GM19395 (cell line): Measurements from ENCODE around the gene WASHC4.
"Not testable (repeated sequence)": the region's sequence is repeated elsewhere in the genome, so short reads cannot be mapped to it uniquely, and the experiment has no call there.

Source experiments
- ATAC-seq: cut with Tn5 transposase; IDR thresholded peaks from one replicate; pipeline ENCODE4 v1.9.1; 2021; ENCODE audit warnings: mild to moderate bottlenecking, moderate library complexity; ENCODE audit not compliant: unreplicated experiment

The WASHC4 gene

DNA sequence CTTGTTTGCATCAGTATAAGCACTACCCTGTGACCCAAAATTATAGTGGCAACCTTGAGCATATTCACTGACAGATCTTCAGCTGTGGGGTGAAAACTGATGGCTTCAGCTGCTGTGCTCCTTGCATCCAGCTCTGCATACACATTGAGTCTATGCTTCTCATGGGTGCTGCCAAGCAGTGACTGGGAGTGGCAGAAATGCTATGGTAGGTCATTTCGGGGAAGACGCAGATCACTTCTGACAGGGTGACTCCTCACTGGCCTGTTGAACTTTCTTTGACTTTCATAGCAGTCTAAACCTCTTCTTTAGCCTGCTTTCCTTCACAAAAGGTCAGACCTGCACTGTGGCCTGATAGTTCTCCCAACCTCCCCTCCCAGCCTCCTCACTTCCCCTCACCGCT lies 17.7 kb upstream of the WASHC4 start:
- no peak for ATAC-seq

DNA sequence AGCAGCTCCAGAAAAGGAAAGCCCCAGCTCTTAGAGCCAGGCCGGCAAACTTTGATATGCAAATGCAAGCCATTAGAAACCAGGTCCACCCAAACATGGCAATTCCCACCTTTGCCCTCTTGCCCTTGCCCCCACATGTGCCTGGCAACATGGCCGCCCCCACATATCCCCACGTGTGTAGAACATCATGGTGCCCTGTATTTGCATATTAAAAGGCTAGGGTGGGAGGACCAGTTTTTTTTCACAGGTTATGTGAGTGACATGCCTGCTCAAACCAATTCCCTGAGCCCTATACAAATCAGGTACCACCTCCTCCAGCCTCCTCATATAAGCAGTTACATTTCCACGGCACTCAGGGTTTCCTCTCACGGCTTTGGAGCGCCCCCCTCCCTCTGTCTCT lies 17.2 kb upstream of the WASHC4 start:
- ATAC-seq: no peak

DNA sequence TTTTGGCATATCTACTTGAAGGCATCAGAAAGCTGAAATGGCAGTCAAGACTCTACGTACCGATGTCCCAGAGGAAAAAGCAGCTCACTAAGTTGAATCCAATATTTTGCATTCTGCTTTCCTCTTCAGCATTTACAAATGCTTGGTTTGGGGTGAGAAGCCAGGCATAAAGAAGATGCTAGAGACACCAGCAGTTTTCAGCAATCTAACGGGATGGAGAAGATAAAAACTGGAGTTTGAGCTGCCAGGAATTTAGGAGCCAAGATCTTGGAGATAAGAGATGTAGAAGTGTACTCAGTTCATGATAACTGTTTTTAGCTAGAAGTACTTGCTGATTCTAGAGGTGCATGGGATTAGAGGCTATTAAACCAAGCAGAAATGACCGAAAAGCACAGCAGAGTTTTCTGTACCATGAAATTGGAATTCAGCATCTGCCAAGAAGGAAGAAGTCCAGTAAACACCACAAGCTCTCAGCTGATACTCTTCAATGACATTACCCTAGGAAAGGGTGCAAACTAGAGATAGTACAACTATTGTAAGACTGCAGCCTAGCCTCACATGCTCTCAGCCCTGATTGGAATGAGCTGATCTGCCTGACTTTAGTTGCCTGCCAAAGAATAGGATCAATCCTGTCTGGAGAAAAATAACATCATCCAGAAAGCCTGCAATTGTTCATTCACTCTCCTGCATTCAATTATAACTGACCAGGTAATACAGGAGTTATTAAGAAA lies 15.9 kb upstream of the WASHC4 start:
- no peak for ATAC-seq

DNA sequence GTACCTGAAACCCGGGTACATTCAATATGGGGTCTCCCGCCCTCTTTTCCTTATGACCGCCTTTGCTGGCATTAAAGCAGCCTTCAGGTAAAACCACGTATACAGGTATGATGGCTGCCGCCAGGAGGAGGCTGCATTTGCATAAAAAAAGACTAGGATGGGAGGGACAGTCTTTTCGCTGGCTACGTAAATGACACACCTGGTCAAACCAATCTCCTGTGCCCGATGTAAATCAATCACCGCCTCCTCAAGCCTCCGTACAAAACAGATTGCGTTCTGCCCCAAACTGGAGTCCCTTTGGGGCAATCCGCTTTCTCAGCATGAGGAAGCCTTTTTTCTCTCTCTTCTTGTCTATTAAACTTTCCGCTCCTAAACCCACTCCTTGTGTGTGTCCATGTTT lies 15.2 kb upstream of the WASHC4 start:
- no peak for ATAC-seq

DNA sequence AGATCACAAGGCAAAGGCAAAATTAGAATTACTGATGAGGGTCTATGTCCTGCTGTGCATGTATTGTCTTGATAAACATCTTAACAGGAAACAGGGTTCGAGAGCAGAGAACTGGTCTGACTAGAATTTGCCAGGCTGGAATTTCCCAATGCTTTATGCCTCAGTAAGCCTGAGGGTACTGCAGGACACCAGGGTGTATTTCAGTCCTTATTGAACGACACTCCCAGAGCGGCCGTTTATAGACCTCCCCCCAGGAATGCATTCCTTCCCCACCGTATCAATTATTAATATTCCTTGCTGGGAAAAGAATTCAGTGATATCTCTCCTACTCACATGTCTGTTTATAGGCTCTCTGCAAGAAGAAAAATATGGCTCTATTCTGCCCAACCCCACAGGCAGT lies 12.2 kb upstream of the WASHC4 start:
- ATAC-seq: not testable (repeated sequence)

DNA sequence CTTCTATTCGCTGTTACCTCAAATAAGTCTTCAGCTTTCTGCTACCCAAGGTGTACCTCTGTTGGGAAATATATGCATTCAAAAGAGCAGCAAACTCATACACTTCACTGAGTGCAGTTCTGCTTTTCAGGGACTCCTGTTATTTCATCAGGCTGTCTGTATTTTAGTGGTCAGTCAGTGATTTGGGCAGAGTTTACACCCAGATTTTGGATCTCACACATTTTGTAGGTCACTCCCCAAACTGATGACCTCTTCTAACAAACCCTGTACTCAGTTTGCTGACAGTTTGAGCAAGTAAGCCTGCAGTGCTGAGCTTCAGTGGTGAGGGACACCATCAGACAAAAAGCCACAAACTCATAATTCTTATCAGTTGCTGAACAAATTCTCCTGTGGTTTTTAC lies 8.2 kb upstream of the WASHC4 start:
- no peak for ATAC-seq

DNA sequence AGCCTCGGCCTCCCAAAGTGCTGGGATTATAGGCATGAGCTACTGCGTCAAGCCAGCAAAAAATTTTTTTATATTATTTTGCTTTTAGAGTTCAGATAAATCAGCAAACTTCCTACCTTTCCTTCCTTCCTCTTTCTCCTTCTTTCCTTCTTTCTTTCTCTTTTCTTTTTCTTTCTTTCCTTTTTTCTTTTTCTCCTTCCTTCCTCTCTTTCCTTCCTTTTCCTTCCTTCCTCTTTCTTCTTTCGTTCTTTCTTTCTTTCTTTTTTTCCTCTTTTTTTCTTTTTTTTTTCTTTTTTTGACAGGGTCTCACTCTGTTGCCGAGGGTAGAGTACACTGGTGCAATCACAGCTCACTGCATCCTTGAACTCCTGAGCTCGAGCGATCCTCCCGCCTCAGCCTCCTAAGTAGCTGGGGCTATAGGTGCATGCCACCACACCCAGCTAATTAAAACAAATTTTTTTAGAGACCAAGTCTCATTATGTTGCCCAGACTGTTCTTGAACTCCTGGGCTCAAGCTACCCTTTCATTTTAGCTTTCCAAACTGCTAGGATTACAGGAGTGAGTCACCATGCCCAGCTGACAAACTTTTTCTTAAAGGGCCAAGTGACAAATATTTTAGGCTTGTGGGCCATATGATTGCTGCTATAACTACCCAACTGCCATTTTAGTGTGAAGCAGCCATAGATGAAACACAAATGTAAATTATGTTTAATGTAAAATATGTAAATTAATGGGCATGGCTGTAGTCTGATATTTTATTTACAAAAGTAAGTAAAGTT lies 7.1 kb upstream of the WASHC4 start:
- no peak for ATAC-seq

DNA sequence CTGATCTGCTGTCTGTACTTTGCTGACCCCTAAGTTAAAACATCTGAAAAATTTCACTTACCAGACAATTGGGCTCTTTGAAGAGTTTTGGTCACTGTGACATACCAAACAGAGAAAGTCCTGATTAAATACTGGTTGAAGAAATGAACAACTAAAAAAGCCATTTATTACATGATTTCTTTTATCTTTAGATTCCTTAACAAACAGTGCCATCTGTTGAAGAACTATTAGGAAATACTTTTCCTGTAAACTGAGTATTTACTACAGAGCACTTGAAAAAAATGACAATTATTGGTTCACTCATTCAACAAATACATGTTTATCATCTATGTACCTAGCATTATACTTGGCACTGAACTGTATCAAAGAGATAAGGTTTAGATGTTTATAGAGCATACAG lies 6.5 kb upstream of the WASHC4 start:
- no peak for ATAC-seq

DNA sequence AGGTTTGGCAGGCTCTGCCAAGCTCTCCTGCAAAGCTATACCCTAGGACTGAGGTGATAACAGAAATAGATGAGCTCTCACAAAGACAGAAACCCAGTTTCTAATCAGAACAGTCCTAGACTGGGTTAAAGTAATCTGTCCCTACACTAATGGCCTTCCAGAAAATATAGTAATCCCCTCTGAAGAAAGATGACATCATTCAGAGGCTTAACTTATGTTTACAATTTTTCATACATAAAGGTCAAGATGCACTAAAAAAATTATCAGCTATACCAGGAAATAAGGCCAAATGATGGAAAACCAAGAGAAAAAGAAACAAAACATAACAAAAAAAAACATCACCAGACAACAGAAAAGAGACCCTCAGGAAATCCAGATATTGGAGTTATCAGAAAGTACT lies 4.9 kb upstream of the WASHC4 start:
- ATAC-seq: no peak

DNA sequence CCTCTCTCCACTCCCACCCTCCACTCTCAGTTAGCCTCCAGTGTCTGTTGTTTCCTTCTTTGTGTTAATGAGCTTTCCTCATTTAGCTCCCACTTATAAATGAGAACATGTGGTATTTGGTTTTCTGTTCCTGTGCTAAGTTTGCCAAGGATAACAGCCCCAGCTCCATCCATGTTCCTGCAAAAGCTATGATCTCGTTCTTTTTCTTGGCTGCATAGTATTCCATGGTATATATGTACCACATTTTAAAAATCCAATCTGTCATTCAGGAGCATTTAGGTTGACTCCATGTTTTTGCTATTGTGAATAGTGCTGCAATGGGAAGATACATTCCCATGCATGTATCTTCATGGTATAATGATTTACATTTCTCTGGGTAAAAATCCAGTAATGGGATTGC lies 2.8 kb upstream of the WASHC4 start:
- no peak for ATAC-seq

DNA sequence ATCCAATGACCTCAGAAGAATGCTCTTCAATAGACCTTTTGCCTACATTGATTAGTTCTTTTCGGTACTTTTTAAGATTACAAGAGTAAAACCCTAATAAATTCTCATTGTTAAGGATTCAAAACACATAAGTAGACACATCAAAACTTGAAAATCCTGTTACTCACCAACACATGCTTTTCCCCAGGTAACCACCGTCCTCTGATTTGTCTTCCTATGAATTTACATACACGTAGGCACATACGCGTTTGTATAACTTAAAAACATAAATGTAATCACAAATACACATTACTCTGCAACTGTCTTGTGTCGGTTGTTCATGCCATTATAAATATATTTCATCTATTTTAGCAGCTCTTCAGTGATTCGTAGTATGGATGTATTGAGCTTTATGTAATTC lies 910 bp upstream of the WASHC4 start:
- ATAC-seq: no peak

DNA sequence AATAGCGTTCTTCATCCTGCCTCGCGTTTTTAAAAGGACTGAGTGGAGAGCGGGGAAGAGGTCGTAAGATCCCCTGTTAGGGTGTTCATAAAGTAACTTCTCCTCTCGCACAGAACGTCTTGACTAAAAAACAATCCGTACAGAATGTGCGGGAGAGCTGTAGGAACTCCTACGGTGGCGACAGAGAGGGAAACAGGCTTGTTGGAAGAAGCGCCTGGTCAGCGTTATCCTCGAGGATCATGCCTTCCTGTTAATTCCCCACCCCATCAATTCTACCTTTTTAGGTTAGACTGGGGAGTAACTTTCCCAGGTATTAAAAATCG lies 399 bp upstream of the WASHC4 start:
- ATAC-seq: peak; percentile 16

DNA sequence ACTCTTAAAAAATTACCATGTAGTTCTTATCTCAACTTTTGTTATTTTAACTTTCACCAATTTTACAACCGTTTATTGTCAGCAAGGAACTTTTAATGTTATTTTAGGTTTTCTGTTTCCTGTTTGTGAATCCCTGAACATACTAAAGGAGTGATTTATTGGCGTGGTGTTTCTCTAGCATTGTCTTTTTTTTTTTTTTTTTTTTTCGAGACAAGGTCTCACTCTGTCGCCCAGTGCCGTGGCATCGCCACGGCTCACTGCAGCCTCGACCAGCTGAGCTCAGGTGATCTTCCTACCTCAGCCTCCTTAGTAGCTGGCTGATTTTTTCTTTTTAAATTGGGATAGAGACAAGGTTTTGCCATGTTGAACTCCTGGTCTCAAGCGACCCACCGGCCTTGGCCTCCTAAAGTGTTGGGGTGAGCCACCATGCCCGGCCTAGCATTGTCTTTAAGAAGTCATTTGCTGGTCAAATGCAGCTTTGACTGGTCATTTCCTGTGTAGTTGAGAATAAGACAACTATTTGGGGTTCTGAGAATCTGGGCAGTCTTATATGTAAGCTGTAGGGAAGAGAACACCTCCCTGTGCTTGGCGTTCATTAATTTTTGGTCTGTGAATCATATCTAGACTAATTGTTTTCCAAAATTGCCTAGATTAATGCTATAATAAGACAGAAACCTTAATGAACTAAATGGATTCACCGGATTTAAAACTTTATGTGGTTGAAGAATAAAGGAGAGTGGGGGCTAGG lies 2.1 kb downstream of the WASHC4 start:
- ATAC-seq: peak; percentile 51

DNA sequence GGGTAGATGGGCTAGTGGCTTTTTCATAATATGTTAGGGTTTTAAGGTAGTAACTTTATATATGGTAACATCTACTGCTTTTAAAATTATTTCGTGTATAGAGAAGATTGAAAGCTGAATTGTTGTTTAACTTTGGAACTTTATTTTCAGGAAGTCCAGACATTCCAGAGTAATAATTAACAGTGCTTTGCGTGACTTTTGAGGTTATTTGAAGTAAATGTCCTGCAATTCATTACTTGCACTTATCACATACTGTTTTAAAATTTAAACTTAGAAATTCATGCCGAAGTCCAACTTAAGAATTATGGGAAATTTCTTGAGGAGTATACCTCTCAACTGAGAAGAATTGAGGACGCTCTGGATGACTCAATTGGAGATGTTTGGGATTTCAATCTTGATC lies 3.3 kb downstream of the WASHC4 start:
- ATAC-seq: no peak

DNA sequence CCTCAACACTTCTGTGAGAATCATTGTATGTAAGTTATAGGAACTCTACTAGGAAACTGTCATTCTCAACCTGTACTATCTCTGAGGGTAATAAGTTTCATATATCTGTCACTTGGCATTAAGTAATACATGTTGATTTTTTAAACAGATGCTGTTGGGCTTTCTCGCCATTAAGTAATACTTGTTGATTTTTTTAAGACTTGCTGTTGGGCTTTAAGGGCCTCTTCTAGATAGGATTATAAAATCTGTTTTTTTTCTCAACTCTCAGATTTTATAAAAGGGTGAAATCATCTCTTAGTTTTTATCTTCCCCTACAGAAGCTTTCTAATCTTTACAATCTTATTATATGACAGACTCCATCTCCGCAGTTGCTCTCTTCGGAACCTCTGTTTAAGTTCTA lies 5.6 kb downstream of the WASHC4 start:
- no peak for ATAC-seq

DNA sequence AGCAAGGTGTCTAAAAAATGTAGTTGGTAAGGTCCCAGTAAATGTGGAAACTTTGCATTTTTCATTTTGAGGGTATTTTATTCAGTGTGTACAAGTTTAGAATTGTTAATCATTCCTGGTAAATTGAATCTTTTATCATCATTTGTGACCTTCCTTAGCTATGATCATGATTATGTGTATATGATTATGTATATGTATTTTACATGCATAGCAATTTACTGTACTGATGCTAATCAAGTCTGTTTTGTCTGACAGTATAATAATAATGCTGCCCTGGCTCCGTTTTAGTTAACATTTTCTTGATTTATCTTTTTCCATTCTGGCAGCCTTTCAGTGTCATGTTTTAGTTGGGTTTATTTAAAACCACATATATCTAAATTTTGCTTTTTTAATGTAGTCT lies 9.4 kb downstream of the WASHC4 start:
- no peak for ATAC-seq

DNA sequence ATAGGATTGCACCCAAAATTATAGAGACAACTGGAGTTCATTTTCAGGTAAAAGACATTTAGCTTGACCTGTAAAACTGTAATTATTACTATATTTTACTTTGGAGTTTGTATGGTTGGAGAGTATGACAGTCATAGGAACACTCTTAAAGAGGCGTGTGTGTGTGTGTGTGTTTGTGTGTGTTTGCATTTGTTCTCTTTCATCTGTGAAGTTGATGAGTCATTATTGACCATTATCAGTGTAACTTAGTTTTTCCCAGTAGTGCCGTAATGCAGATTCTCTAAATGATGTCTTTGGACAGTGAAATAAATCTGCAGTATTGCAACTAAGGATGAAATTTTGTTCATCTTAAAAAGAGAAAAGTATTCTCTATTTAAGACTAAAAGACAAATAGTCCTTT lies 13.0 kb downstream of the WASHC4 start:
- ATAC-seq: no peak

DNA sequence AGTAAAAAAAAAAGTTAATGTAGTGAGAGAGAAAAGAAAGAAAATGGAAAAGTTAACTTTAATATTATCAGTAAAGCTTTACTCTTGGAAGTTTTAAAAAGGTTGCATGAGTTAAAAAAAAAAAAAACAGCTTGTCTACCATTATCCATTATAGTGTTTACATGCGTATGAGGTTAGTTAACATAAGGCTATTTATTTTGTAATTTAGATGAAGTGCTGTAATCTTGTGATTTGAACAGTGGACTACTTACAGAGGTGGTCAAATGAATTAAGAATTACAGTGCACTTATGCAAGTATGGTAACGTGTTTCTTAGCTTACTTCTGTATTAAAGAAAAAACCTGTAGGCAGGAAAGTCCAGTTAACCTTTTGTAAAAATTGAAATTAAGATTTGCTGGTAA lies 30.7 kb downstream of the WASHC4 start:
- no peak for ATAC-seq

DNA sequence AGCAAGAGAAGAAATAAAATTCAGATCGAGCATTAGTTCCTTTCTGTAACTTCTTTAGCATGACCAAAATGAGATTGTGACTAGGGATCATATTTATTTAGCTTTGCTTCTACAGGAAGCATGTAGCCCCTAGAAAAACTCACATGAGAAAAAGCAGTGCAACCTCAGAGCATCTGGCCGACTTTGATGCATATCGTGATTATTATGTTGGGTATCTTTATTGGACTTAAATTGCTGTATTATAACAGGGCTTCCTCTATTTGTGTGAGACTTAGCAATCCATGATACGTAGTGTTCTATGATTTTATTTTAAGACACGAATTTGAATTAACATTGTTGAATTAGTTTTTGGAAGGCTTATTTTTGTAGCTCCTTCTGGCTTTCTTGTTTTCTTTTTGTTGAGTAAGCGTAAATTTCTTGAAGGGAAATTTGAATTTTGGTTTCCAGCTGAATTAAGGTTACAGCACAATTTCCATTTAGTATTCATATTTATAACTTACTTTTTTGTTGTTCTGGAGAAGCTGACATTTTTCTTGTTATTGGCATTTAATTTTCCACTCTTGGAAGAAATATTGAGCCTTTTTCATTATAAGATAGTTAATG lies 33.9 kb downstream of the WASHC4 start:
- no peak for ATAC-seq

DNA sequence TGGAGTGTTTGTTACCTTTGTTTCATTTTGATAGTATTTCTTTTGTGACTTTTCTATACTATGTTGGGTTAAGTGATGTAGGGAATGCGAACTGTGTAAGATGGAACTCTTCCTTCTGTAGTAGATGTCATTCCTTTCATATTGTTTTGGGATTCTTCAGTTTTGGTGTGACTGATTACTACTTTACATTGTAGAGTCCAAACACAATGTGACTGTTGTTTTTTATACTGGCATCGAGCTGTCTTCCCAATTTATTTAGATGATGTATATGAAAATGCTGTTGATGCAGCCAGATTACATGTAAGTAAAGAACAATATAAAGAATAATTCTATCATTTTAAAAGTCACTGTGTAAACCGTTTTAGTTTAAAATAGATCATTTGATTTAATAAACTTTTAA lies 34.7 kb downstream of the WASHC4 start:
- no peak for ATAC-seq

DNA sequence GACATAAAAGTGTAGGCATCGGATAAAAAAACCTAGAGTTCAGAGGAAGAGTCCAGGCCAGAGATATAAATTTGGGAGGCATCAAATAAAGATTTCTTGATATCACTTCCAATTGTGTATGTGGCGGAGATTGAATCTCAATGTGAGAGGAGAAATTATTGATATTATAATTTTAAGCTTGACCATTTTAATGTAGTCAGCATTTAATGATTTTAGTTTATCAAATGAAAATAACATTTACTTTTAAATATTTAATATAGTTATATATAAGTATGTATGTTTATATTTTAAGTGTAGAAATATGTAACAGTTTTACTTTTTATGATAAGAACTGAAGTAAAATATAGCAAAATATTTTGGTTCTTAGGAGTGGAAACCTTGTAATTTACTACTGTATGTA lies 48.7 kb downstream of the WASHC4 start:
- no peak for ATAC-seq

DNA sequence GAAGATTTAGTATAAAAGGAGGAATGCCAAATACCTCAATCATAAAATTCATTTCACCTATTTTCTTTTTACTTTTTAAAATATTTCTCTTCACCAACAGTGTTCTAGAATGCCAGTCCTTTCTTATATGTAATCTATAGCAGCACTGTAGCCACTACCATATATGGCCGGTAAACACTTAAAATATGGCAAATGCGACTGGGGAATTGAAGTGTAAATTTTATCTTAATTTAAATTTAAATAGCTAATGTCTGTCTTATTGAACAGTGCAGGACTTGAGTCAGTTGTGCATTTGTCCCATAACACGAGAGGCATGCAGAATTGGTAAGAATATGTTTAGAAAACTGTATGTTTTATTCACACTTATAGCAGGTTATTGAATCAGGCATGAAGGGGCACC lies 50.1 kb downstream of the WASHC4 start:
- no peak for ATAC-seq
